Measurements from ENCODE around the gene USP25.
A peak's percentile ranks its signal among the peaks of the same experiment; 100 is the strongest.

USP25 gene

GRCh38 chr21:15766952-15767603 is 37.3 kb downstream of the USP25 start:
- DNase-seq, result no peak

GRCh38 chr21:15768045-15768601 is 38.3 kb downstream of the USP25 start:
- DNase-seq, result no peak

GRCh38 chr21:15768853-15769252 is 39.1 kb downstream of the USP25 start:
- no peak for DNase-seq

GRCh38 chr21:15771311-15771710 is 41.5 kb downstream of the USP25 start:
- no peak for DNase-seq

- DNase-seq, result no peak
Observed at GRCh38 chr21:15772654-15773053, 42.9 kb downstream of the USP25 start.

- no peak for DNase-seq
Observed at GRCh38 chr21:15774590-15774989, 44.8 kb downstream of the USP25 start.

GRCh38 chr21:15775291-15775690 is 45.5 kb downstream of the USP25 start:
- DNase-seq, result no peak

- DNase-seq, result no peak
Observed at GRCh38 chr21:15775981-15776380, 46.2 kb downstream of the USP25 start.

- DNase-seq, result no peak
Observed at GRCh38 chr21:15776818-15777217, 47.0 kb downstream of the USP25 start.

- no peak for DNase-seq
Observed at GRCh38 chr21:15781986-15782385, 52.2 kb downstream of the USP25 start.

GRCh38 chr21:15788847-15789523 is 59.2 kb downstream of the USP25 start:
- no peak for DNase-seq

- no peak for DNase-seq
Observed at GRCh38 chr21:15793109-15793508, 63.3 kb downstream of the USP25 start.

- no peak for DNase-seq
Observed at GRCh38 chr21:15793550-15794235, 63.9 kb downstream of the USP25 start.

- DNase-seq, result no peak
Observed at GRCh38 chr21:15794277-15794912, 64.6 kb downstream of the USP25 start.

- DNase-seq, result no peak
Observed at GRCh38 chr21:15795533-15795932, 65.8 kb downstream of the USP25 start.

GRCh38 chr21:15797577-15798363 is 68.0 kb downstream of the USP25 start:
- DNase-seq, result no peak

- DNase-seq, result no peak
Observed at GRCh38 chr21:15801352-15801863, 71.6 kb downstream of the USP25 start.

- peak; percentile 21 to 41 for DNase-seq
Observed at GRCh38 chr21:15804247-15805005, 74.6 kb downstream of the USP25 start.

GRCh38 chr21:15809065-15809464 is 79.3 kb downstream of the USP25 start:
- no peak for DNase-seq

- DNase-seq, result peak; percentile 43 to 66
Observed at GRCh38 chr21:15809818-15810217, 80.0 kb downstream of the USP25 start.

GRCh38 chr21:15815285-15815684 is 85.5 kb downstream of the USP25 start:
- no peak for DNase-seq

Measured in Kasumi-1 (cell line).